GM18511 (cell line): ENCODE data around the gene GRK5.
"Not testable (repeated sequence)": the region's sequence is repeated elsewhere in the genome, so short reads cannot be mapped to it uniquely, and the experiment has no call there.

Source experiments
- ATAC-seq: cut with Tn5 transposase; IDR thresholded peaks from one replicate; pipeline ENCODE4 v1.9.1; 2021; ENCODE audit warnings: mild to moderate bottlenecking, moderate library complexity; ENCODE audit not compliant: unreplicated experiment

Gene GRK5

GRCh38 chr10:119449760-119450461 is 242.5 kb downstream of the GRK5 start:
- no peak for ATAC-seq

GRCh38 chr10:119450606-119451299 is 243.4 kb downstream of the GRK5 start:
- ATAC-seq = no peak

GRCh38 chr10:119451300-119451896 is 244.0 kb downstream of the GRK5 start:
- no peak for ATAC-seq

DNA sequence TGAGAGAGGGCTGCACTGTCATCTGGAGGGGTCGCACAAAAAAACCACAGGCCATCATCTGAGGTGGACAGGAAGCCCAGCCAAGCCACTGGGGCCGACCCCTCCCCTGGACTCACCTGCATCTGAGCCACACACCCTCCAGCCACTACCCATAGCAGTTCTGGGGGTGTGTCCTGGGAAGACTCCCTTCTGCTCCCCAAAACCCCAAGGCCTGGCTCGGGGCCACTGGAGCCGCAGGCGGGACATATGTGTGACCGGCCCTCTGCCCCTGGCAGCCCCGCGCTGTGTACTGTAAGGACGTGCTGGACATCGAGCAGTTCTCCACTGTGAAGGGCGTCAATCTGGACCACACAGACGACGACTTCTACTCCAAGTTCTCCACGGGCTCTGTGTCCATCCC is 245.0 kb downstream of the GRK5 start:
- ATAC-seq = no peak

- no peak for ATAC-seq
Observed at GRCh38 chr10:119453313-119453712, 245.9 kb downstream of the GRK5 start.

- ATAC-seq = no peak
Observed at GRCh38 chr10:119454316-119454715, 246.9 kb downstream of the GRK5 start.

DNA sequence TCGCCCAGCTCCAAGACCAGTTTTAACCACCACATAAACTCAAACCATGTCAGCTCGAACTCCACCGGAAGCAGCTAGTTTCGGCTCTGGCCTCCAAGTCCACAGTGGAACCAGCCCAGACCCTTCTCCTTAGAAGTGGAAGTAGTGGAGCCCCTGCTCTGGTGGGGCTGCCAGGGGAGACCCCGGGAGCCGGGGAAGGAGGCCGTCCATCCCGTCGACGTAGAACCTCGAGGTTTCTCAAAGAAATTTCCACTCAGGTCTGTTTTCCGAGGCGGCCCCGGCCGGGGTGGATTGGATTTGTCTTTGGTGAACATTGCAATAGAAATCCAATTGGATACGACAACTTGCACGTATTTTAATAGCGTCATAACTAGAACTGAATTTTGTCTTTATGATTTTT is 247.6 kb downstream of the GRK5 start:
- ATAC-seq = no peak

GRCh38 chr10:119455609-119456434 is 248.5 kb downstream of the GRK5 start:
- ATAC-seq = peak; percentile 67

- no peak for ATAC-seq
Observed at GRCh38 chr10:119456435-119456810, 249.1 kb downstream of the GRK5 start.

DNA sequence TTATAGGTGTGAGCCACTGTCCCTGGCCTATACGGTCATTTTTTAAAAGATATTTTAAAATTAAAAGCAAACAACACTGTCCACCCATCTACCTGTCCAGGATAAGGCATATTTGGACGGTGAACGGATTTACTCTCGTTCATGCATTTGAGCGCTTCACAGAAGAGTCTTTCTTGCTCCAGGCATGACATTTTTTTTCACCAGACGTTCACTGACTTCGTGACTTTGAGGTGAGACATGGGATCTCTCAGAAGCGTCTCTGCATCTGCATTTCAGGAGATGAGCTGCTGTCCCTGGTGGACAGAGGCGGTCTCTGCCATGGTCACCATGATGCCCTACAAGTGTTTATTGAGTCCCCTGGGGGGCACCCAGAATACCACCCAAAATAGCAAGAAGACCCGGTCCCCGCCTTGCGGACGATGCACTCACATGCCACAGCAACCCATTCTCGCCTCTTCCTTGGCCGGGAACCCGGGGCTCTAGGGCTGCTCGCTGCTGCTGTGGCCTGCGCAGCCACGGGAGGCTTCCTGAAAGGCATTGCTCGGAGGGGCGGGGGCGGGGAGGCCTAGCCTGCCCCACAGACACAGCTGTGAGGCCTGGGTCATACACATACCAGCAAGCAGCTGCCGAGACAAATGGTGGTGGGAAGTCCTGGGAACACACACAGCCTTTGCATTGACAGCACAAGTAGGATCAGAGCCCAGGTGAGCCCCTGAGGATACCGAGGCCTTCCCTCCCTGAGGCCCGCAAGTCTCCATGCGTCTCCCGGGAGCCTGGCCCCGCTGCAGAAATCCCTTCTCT is 250.8 kb downstream of the GRK5 start:
- ATAC-seq = no peak

GRCh38 chr10:119459681-119460340 is 252.4 kb downstream of the GRK5 start:
- no peak for ATAC-seq

DNA sequence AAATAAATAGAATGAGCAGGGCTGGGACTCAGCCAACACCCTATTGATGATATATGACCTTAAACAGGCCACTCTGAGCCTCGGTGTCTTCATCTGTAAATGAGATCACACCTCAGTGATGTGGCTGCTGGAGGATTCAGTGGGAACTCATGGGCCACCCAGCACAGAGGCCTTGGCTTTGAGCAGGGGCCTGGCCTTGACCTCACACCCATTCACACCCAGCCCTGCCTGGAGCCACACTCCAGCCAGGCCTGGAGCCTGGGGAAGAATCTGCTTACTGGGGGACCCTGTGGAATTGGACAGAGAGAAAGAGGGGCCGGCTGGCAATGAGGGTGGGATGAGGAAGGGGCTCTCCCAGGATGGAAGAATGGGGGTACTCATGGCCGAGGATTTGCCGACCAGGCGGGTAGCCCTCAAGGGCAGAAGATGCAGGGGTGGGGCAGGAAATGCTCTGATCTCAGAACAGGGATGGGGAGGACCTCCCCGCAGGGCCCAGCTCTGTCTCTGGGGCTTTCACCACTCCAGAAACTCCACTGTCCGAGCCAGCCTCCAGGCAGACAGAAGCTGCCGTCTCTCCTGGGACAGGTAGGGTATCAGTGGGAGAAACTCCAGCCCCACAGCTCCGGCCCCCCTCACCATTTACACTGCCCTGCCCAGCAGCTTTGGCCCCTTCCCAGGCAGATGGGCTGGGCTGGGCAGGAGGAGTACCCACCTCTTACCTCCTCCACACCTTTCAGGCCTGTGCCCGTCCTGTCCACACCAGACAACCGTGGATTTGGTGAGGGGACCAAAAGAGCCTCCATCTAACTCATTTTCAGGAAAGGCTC is 253.2 kb downstream of the GRK5 start:
- ATAC-seq = no peak

- peak; percentile 86 for ATAC-seq
Observed at GRCh38 chr10:119461380-119461779, 254.0 kb downstream of the GRK5 start.

- peak; percentile 82 for ATAC-seq
Observed at GRCh38 chr10:119461923-119462322, 254.6 kb downstream of the GRK5 start.

- no peak for ATAC-seq
Observed at GRCh38 chr10:119462773-119463172, 255.4 kb downstream of the GRK5 start.

DNA sequence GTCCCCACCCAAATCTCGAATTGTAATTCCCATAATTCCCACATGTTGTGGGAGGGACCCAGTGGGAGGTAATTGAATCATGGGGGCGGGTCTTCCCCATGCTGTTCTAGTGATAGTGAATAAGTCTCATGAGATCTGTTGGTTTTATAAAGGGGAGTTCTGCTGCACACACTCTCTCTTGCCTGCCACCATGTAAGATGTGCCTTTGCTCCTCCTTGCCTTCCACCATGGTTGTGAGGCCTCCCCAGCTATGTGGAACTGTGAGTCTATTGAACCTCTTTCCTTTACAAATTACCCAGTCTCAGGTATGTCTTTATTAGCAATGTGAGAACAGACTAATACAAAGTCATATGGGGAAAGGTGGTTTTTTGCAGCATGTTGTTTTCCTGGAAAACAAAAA is 255.8 kb downstream of the GRK5 start:
- ATAC-seq = not testable (repeated sequence)

DNA sequence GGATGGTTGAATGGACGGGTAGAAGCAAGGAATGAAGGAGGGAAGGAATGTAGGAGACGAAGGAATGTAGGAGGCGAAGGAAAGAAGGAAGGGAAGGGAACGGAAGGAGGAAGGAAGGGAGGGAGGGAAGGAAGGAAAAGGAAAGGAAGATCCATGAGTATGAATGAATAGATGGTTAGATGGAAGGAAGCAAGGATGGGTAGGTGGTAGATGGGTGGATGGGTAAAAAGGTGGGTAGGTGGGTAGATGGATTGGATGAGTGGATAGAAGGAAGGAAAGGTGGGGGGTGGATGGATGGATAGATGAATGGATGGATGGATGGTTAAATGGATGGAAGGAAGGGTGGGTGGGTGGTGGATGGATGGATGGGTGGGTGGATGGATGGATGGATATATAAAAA is 257.7 kb downstream of the GRK5 start:
- ATAC-seq = no peak

DNA sequence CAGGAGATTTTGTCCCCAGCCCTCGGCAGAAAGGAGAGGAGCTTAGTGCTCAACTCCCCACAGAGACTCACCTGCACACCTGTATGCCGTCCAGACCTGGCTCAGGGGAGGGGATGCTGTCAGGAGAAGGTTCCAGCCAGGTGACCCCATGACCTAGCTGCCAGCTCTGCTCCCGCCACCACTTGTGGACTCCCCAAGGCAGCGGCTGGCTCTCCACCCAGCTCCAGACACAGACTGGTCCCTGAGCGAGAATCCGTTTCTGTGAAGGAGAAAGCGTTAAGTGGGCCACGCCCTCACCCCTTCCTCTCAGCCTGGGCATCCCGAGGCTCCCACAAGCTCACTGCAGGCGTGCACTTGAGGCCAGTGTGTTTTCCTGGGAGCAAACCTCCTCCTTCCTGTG is 258.7 kb downstream of the GRK5 start:
- ATAC-seq = no peak

- no peak for ATAC-seq
Observed at GRCh38 chr10:119466655-119467054, 259.3 kb downstream of the GRK5 start.
